ENCODE measurements around the gene ZDHHC7. TPM values are rescaled to one million over a fixed set of nuclear protein-coding genes. Genes with fewer than 3 reads are reported as not detected.

The ZDHHC7 gene
- total and polyA plus RNA-seq, 9 of the 15 experiments (the other 6 are each of a cell fraction or from before 2014, with no cell fraction given): 1.7 to 49.7 (median 37.4) TPM

- in situ Hi-C loops (cut with MboI): no loop called here
- 61% methylated on average over 7 of the region's 8 CpGs for WGBS (ENCODE audit: insufficient coverage, low coverage, missing lambda C conversion rate)
- H2AFZ ChIP-seq (ENCODE audit: low read depth, low read length): peak overlapping the region; percentile 64
- no peaks in the 10 kb centered on the region for H3K9me1 ChIP-seq (ENCODE audit: control insufficient read depth, insufficient read depth, low read length)
- ATAC-seq (no peak), FAIRE-seq (no peak), DNase-seq (ENCODE audit: extremely low read depth in 1 of 4, low spot score in 3 of 4) (no peak)
- ChIA-PET POLR2A (interaction anchor here (1.2 to 1.8 kb wide), 2 partner anchors 24 to 57 kb away, joined by 3 to 4 read pairs; partner anchors contain the start of gene KIAA0513), CTCF (ENCODE audit: low intra/inter-chr PET ratio) (no interaction called here)
- H3K9ac ChIP-seq (ENCODE audit: insufficient read depth in 1 of 2, low read depth in 2 of 2, low read length in 2 of 2): peak overlapping the region; percentile 6 to 69; a peak in 3 of 4 replicates
- BruUV-seq (replicated peaks): no TSS peak
- H3K27me3 ChIP-seq (ENCODE audit: control insufficient read depth in 2 of 2, insufficient read depth in 2 of 2, low read length in 2 of 2): no peaks in the 10 kb centered on the region
- 0 out of 2 replicates have a peak, but pooled peaks cover 2% of the 10 kb centered on the region for H3K9me3 ChIP-seq (replicated peaks; ENCODE audit: control insufficient read depth, insufficient read depth, low read depth, low read length)
- H3K4me2 ChIP-seq (ENCODE audit: insufficient read depth, low read length): peak overlapping the region; percentile 82
- no peaks in the 10 kb centered on the region for H4K20me1 ChIP-seq (replicated peaks; ENCODE audit: control insufficient read depth, insufficient read depth, low read length)
- no peak for TF ChIP-seq HMG20B (CRISPR knock-in tag; IDR thresholded peaks at IDR 0.05)
- TF ChIP-seq CHD1 (IDR thresholded peaks at IDR 0.05; ENCODE audit: low read length): peak; percentile 46
- TF ChIP-seq STAT5A (IDR thresholded peaks at IDR 0.05; ENCODE audit: borderline replicate concordance, low read length): no peak
- TF ChIP-seq BCOR (IDR thresholded peaks at IDR 0.05): peak; percentile 47
- TF ChIP-seq, protein P1, sequence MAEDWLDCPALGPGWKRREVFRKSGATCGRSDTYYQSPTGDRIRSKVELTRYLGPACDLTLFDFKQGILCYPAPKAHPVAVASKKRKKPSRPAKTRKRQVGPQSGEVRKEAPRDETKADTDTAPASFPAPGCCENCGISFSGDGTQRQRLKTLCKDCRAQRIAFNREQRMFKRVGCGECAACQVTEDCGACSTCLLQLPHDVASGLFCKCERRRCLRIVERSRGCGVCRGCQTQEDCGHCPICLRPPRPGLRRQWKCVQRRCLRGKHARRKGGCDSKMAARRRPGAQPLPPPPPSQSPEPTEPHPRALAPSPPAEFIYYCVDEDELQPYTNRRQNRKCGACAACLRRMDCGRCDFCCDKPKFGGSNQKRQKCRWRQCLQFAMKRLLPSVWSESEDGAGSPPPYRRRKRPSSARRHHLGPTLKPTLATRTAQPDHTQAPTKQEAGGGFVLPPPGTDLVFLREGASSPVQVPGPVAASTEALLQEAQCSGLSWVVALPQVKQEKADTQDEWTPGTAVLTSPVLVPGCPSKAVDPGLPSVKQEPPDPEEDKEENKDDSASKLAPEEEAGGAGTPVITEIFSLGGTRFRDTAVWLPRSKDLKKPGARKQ (CRISPR knock-in tag; IDR thresholded peaks at IDR 0.05): no peak
- TF ChIP-seq POU5F1 (IDR thresholded peaks at IDR 0.05; ENCODE audit: borderline replicate concordance, low read depth, low read length, partially characterized antibody): no peak
- no peak for TF ChIP-seq PTRF (tag; IDR thresholded peaks at IDR 0.05)
- peak; percentile 97 for TF ChIP-seq ZNF121 (CRISPR knock-in tag; conservative IDR thresholded peaks at IDR 0.05)
- no peak for TF ChIP-seq NFIC (IDR thresholded peaks at IDR 0.05)
- TF ChIP-seq HDAC8 (tag; IDR thresholded peaks at IDR 0.05): no peak
- TF ChIP-seq GATAD2B (IDR thresholded peaks at IDR 0.05; ENCODE audit: borderline replicate concordance): no peak
- TF ChIP-seq, protein P2, sequence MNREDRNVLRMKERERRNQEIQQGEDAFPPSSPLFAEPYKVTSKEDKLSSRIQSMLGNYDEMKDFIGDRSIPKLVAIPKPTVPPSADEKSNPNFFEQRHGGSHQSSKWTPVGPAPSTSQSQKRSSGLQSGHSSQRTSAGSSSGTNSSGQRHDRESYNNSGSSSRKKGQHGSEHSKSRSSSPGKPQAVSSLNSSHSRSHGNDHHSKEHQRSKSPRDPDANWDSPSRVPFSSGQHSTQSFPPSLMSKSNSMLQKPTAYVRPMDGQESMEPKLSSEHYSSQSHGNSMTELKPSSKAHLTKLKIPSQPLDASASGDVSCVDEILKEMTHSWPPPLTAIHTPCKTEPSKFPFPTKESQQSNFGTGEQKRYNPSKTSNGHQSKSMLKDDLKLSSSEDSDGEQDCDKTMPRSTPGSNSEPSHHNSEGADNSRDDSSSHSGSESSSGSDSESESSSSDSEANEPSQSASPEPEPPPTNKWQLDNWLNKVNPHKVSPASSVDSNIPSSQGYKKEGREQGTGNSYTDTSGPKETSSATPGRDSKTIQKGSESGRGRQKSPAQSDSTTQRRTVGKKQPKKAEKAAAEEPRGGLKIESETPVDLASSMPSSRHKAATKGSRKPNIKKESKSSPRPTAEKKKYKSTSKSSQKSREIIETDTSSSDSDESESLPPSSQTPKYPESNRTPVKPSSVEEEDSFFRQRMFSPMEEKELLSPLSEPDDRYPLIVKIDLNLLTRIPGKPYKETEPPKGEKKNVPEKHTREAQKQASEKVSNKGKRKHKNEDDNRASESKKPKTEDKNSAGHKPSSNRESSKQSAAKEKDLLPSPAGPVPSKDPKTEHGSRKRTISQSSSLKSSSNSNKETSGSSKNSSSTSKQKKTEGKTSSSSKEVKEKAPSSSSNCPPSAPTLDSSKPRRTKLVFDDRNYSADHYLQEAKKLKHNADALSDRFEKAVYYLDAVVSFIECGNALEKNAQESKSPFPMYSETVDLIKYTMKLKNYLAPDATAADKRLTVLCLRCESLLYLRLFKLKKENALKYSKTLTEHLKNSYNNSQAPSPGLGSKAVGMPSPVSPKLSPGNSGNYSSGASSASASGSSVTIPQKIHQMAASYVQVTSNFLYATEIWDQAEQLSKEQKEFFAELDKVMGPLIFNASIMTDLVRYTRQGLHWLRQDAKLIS (CRISPR knock-in tag; IDR thresholded peaks at IDR 0.05): 0 out of 2 replicates have a peak, but pooled peaks have one; percentile 15
- TF ChIP-seq, protein P3, sequence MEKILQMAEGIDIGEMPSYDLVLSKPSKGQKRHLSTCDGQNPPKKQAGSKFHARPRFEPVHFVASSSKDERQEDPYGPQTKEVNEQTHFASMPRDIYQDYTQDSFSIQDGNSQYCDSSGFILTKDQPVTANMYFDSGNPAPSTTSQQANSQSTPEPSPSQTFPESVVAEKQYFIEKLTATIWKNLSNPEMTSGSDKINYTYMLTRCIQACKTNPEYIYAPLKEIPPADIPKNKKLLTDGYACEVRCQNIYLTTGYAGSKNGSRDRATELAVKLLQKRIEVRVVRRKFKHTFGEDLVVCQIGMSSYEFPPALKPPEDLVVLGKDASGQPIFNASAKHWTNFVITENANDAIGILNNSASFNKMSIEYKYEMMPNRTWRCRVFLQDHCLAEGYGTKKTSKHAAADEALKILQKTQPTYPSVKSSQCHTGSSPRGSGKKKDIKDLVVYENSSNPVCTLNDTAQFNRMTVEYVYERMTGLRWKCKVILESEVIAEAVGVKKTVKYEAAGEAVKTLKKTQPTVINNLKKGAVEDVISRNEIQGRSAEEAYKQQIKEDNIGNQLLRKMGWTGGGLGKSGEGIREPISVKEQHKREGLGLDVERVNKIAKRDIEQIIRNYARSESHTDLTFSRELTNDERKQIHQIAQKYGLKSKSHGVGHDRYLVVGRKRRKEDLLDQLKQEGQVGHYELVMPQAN (IDR thresholded peaks at IDR 0.05; ENCODE audit: borderline replicate concordance): 0 out of 2 replicates have a peak, but pooled peaks have one; percentile 27
- TF ChIP-seq ZBTB8A (IDR thresholded peaks at IDR 0.05; ENCODE audit: partially characterized antibody): no peak
- TF ChIP-seq RBM25 (IDR thresholded peaks at IDR 0.05; ENCODE audit: low read depth, low read length, severe bottlenecking): peak; percentile 26
- peak overlapping the region; percentile 87 for H3K27ac ChIP-seq (ENCODE audit: extremely low read depth, low read depth, low read length)
- intact Hi-C loops (cut with micrococcal nuclease): no loop called here
- H3K4me1 ChIP-seq (replicated peaks in 1 of 2; ENCODE audit: control insufficient read depth in 2 of 2, insufficient read depth in 2 of 2, low read length in 2 of 2): peaks cover 61 to 72% of the 10 kb centered on the region in 2 experiments
- peak overlapping the region; percentile 12; the same call in 1 of the 2 replicates for H3K4me3 ChIP-seq
- H3K36me3 ChIP-seq (ENCODE audit: control insufficient read depth, insufficient read depth, low read length): peaks cover 8% of the 10 kb centered on the region; the same call in 2 of the 3 replicates
- peaks cover 58% of the 10 kb centered on the region for H3K79me2 ChIP-seq (ENCODE audit: control insufficient read depth, insufficient read depth, low read length)
These were observed 40.3 kb upstream of the ZDHHC7 start for GRCh38 chr16:85051683-85052082.

Data from K562 (cell line).